Endothelial cell of umbilical vein (primary cell): ENCODE results near the gene TTC27. TPM values are rescaled to one million over a fixed set of nuclear protein-coding genes. Genes with fewer than 3 reads are reported as not detected.
A peak's percentile ranks its signal among the peaks of the same experiment; 100 is the strongest.

Source experiments
- BruUV-seq: library from RNA; stranded (reverse); fragments of 400-500 nt; replicated peaks from 2 replicates; lab custom pipeline; 2021; lab: Mats Ljungman, UMichigan
- CTCF ChIA-PET: fragments of 300-600, 350-600 bp; sonication (Branson Sonifier 250); formaldehyde crosslinking; loops from one replicate; lab custom pipeline; 2021; ENCODE audit warnings: antibody characterized with exemption, inconsistent platforms; lab: Charles Lee
- POLR2A ChIA-PET: fragments of 300-600, 350-600 bp; sonication (Branson Sonifier 250); formaldehyde crosslinking; loops from one replicate; lab custom pipeline; 2021; ENCODE audit warnings: antibody characterized with exemption, inconsistent platforms; lab: Charles Lee
- DNase-seq: peaks from one replicate; pipeline ENCODE4 v3.0.0-alpha.2; 2011; ENCODE audit warnings: low read depth, low spot score
- FAIRE-seq: peaks from 2 replicates; lab custom pipeline; 2011; peaks lifted over from hg19 to GRCh38; lab: Jason Lieb, UNC
- H2AFZ ChIP-seq: 2 replicates; pipeline ENCODE4 v1.6.0; 2012; ENCODE audit warnings: low read depth, low read length, control low read depth, inconsistent platforms
- H3K27ac ChIP-seq: 2 replicates; pipeline ENCODE4 v1.5.1; 2011; ENCODE audit warnings: low read depth, mild to moderate bottlenecking, control low read depth, low read length, moderate library complexity; ENCODE audit not compliant: insufficient read depth
- H3K27me3 ChIP-seq, 2 experiments: 2 replicates each; pipeline versions ENCODE4 v1.6.0 to v1.6.1; 2011; ENCODE audit warnings: low read length in 2 of 2, mixed read lengths in 1 of 2; ENCODE audit not compliant: control insufficient read depth in 2 of 2, insufficient read depth in 2 of 2
- H3K36me3 ChIP-seq, 2 experiments: 2 replicates in 1 of 2; 3 replicates in 1 of 2; pipeline ENCODE4 v1.5.1; 2011; ENCODE audit warnings: low read length in 2 of 2, mild to moderate bottlenecking in 1 of 2, moderate library complexity in 1 of 2; ENCODE audit not compliant: control insufficient read depth in 2 of 2, insufficient read depth in 2 of 2; ENCODE audit errors: extremely low read depth in 1 of 2
- H3K4me1 ChIP-seq: 3 replicates; pipeline ENCODE4 v1.5.1; 2011; ENCODE audit warnings: mild to moderate bottlenecking, low read length; ENCODE audit not compliant: control insufficient read depth, insufficient read depth; ENCODE audit errors: extremely low read depth
- H3K4me2 ChIP-seq: 2 replicates; pipeline ENCODE4 v1.6.1; 2011; ENCODE audit warnings: low read length, control low read depth, mixed read lengths; ENCODE audit not compliant: insufficient read depth
- H3K4me3 ChIP-seq, 3 experiments: fragments of 200-600 bp in 1 of 3; sonication (generic), shearing (Covaris generic) in 1 of 3; replicated peaks in 1 of 3; 2 replicates each; pipeline ENCODE4 v1.5.1; 2011 to 2016; ENCODE audit warnings: control low read depth in 3 of 3, low read length in 3 of 3, mild to moderate bottlenecking in 2 of 3, inconsistent platforms in 1 of 3, low read depth in 1 of 3, moderate library complexity in 1 of 3; ENCODE audit not compliant: insufficient read depth in 1 of 3
- H3K79me2 ChIP-seq: 2 replicates; pipeline ENCODE4 v1.6.0; 2012; ENCODE audit warnings: low read length, inconsistent platforms; ENCODE audit not compliant: control insufficient read depth, insufficient read depth
- H3K9ac ChIP-seq: replicated peaks from 2 replicates; pipeline ENCODE3; 2011; ENCODE audit warnings: low read length, control low read depth; ENCODE audit not compliant: insufficient read depth; ENCODE audit errors: extremely low read depth
- H3K9me1 ChIP-seq: replicated peaks from 3 replicates; pipeline ENCODE4 v1.6.0; 2011; ENCODE audit warnings: mild to moderate bottlenecking, low read length; ENCODE audit not compliant: control insufficient read depth, insufficient read depth; ENCODE audit errors: extremely low read depth
- H3K9me3 ChIP-seq: replicated peaks from 2 replicates; pipeline ENCODE4 v1.5.1; 2012; ENCODE audit warnings: low read length, inconsistent platforms; ENCODE audit not compliant: control insufficient read depth, insufficient read depth
- H4K20me1 ChIP-seq: replicated peaks from 2 replicates; pipeline ENCODE3; 2011; ENCODE audit warnings: mild to moderate bottlenecking, low read length; ENCODE audit not compliant: control insufficient read depth, insufficient read depth; ENCODE audit errors: extremely low read depth
- CTCF ChIP-seq, 2 donors: IDR thresholded peaks; 1 replicate in 1 of 2; 2 replicates in 1 of 2; pipeline ENCODE4 v1.5.1; 2011; ENCODE audit warnings: low read length in 2 of 2, mild to moderate bottlenecking in 2 of 2, moderate library complexity in 2 of 2, control low read depth in 1 of 2, inconsistent platforms in 1 of 2, low read depth in 1 of 2; ENCODE audit not compliant: insufficient read depth in 1 of 2; ENCODE audit errors: extremely low read depth in 1 of 2
- EZH2 ChIP-seq: IDR thresholded peaks from 2 replicates; pipeline ENCODE4 v1.6.1; 2012; ENCODE audit warnings: borderline replicate concordance, low read depth, mild to moderate bottlenecking, moderate library complexity, low read length, inconsistent platforms; ENCODE audit not compliant: severe bottlenecking
- FOS ChIP-seq: IDR thresholded peaks from 2 replicates; pipeline ENCODE4 v1.6.1; 2011; ENCODE audit warnings: mild to moderate bottlenecking, low read length, moderate library complexity, borderline replicate concordance; ENCODE audit not compliant: insufficient read depth
- GATA2 ChIP-seq: IDR thresholded peaks from 2 replicates; pipeline ENCODE4 v1.7.0; 2011; ENCODE audit warnings: low read depth, mild to moderate bottlenecking, moderate library complexity, mixed read lengths, low read length; ENCODE audit not compliant: insufficient read length, insufficient read depth
- JUN ChIP-seq: IDR thresholded peaks from 2 replicates; pipeline ENCODE4 v1.6.1; 2011; ENCODE audit warnings: borderline replicate concordance, low read depth; ENCODE audit not compliant: insufficient read length, insufficient read depth
- MAX ChIP-seq: IDR thresholded peaks from 2 replicates; pipeline ENCODE4 v1.6.1; 2011; ENCODE audit not compliant: insufficient read depth, insufficient read length
- MYC ChIP-seq: IDR thresholded peaks from one replicate; pipeline ENCODE4 v1.6.1; 2011; ENCODE audit warnings: mild to moderate bottlenecking, low read depth, low read length
- POLR2A ChIP-seq: IDR thresholded peaks from 2 replicates; pipeline ENCODE4 v1.6.1; 2012; ENCODE audit warnings: low read depth, mild to moderate bottlenecking, control low read depth, low read length
- POLR2AphosphoS5 ChIP-seq: IDR thresholded peaks from 2 replicates; pipeline ENCODE4 v1.6.1; 2012; ENCODE audit warnings: low read depth, mild to moderate bottlenecking, control low read depth, low read length, moderate library complexity; ENCODE audit not compliant: insufficient read depth
- dilution Hi-C: fragments of 300-500 bp; cut with MboI; formaldehyde crosslinking; loops from one replicate; pipeline ENCODE4 v1.15.0; 2019; ENCODE audit warnings: low sequenced_read_pairs; ENCODE audit not compliant: extremely low pct_ligation_motif_present
- intact Hi-C: fragments of 100-400 bp; cut with micrococcal nuclease; formaldehyde crosslinking; loops from one replicate; pipeline ENCODE4 v1.10.0; 2022
- polyA plus RNA-seq, 4 experiments: library from polyadenylated mRNA; depleted of rRNA in 3 of 4; stranded (reverse) in 3 of 4; unstranded in 1 of 4; fragments of >200 nt; gene quantifications; 2 replicates each; pipeline versions ENCODE4 v1.2.1 to v1.2.3, GENCODE V29; 2011 to 2012; ENCODE audit warnings: missing spikeins in 1 of 4
- total RNA-seq: library from RNA; stranded (reverse); gene quantifications from 2 replicates; pipeline ENCODE4 v1.2.3, GENCODE V29; 2021

Gene TTC27
- total and polyA plus RNA-seq, 2 donors (not counting 3 experiments of a cell fraction or from before 2014, with no cell fraction given), result 16.3 to 20.1 TPM

GRCh38 chr2:32772638-32773447 lies 145.0 kb downstream of the TTC27 start:
- no TSS peak for BruUV-seq
- Histone ChIP-seq H3K4me1 (peaks cover 3% of the 10 kb centered on the region), H2AFZ (no peak overlapping the region), H3K4me3 (no peak overlapping the region), H3K36me3 (no peaks in the 10 kb centered on the region), H3K9me1 (no peaks in the 10 kb centered on the region), H3K79me2 (no peaks in the 10 kb centered on the region), H3K27me3 (no peaks in the 10 kb centered on the region), H3K27ac (no peak overlapping the region), H3K9me3 (no peaks in the 10 kb centered on the region), H3K9ac (no peak overlapping the region), H4K20me1 (no peaks in the 10 kb centered on the region), H3K4me2 (no peak overlapping the region)
- ChIA-PET POLR2A (no interaction called here), CTCF (interaction anchor here (0.6 to 4.5 kb wide), 17 partner anchors 11 to 814 kb away, joined by 3 to 39 read pairs (median 5); partner anchors contain the start of gene LTBP1)
- intact Hi-C loops, result loop anchor here (1.0 to 2.0 kb wide), 10 partner anchors 173 to 810 kb away; partner anchors contain the start of gene LTBP1
- FAIRE-seq (peak; percentile 76), DNase-seq (peak; percentile 75)
- no peak for TF ChIP-seq EZH2
- TF ChIP-seq CTCF (IDR thresholded peaks at IDR 0.05; ENCODE audit: extremely low read depth in 1 of 2, insufficient read depth in 1 of 2, low read depth in 1 of 2, low read length in 2 of 2), result peak; percentile 38 to 53
- dilution Hi-C loops, result no loop called here

GRCh38 chr2:32773448-32773808 lies 145.6 kb downstream of the TTC27 start:
- Histone ChIP-seq H4K20me1 (no peaks in the 10 kb centered on the region), H3K4me1 (peaks cover 3% of the 10 kb centered on the region), H3K27ac (no peak overlapping the region), H3K36me3 (no peaks in the 10 kb centered on the region), H2AFZ (no peak overlapping the region), H3K9me3 (no peaks in the 10 kb centered on the region), H3K9ac (no peak overlapping the region), H3K27me3 (no peaks in the 10 kb centered on the region), H3K4me3 (no peak overlapping the region), H3K79me2 (no peaks in the 10 kb centered on the region), H3K4me2 (no peak overlapping the region), H3K9me1 (no peaks in the 10 kb centered on the region)
- peak; percentile 61 for FAIRE-seq
- dilution Hi-C loops, result no loop called here
- no peak for TF ChIP-seq EZH2
- TF ChIP-seq MYC, result no peak
- no peak for TF ChIP-seq POLR2AphosphoS5
- TF ChIP-seq FOS, result no peak
- TF ChIP-seq JUN, result no peak
- TF ChIP-seq CTCF (IDR thresholded peaks at IDR 0.05; ENCODE audit: extremely low read depth in 1 of 2, insufficient read depth in 1 of 2, low read depth in 1 of 2, low read length in 2 of 2), result no peak
- no peak for TF ChIP-seq MAX
- TF ChIP-seq GATA2, result no peak
- TF ChIP-seq POLR2A, result no peak
- DNase-seq, result no peak
- intact Hi-C loops, result loop anchor here (1.0 to 2.0 kb wide), 3 partner anchors 219 to 607 kb away; no protein-coding TSS in a partner anchor
- ChIA-PET POLR2A (no interaction called here), CTCF (interaction anchor here (0.6 to 4.5 kb wide), 19 partner anchors 11 to 826 kb away, joined by 3 to 39 read pairs (median 5); partner anchors contain the start of genes FAM98A and LTBP1)
- no TSS peak for BruUV-seq
